NCI-H460 (cell line): ENCODE results near the gene MADCAM1. TPM values are rescaled to one million over a fixed set of nuclear protein-coding genes. Genes with fewer than 3 reads are reported as not detected.

Experiments used
- DNase-seq: peaks from one replicate; pipeline ENCODE4 v3.0.0-alpha.2; 2016; ENCODE audit warnings: low read depth; ENCODE audit errors: extremely low read depth
- total RNA-seq: library from RNA; depleted of rRNA; stranded (reverse); fragments of >200 nt; shearing (Covaris generic); gene quantifications from 2 replicates; pipeline ENCODE4 v1.2.3, GENCODE V29; 2014

The MADCAM1 gene
- total RNA-seq, 1 experiment from 2014 or later = not detected

- peak; percentile 71 for DNase-seq
Observed at GRCh38 chr19:531009-531752, 34.9 kb downstream of the MADCAM1 start.

GRCh38 chr19:531753-532560 lies 35.7 kb downstream of the MADCAM1 start, which contains the start of gene CDC34:
CDC34 (plus strand) TSS chr19:531760; CDS start chr19:531932, 172 bp downstream.
- no peak for DNase-seq

- DNase-seq = peak; percentile 40
Observed at GRCh38 chr19:532561-533363, 36.5 kb downstream of the MADCAM1 start.

GRCh38 chr19:533364-534058 lies 37.2 kb downstream of the MADCAM1 start:
- no peak for DNase-seq

GRCh38 chr19:534088-534487 lies 37.8 kb downstream of the MADCAM1 start:
- DNase-seq = no peak

GRCh38 chr19:535017-535835 lies 38.9 kb downstream of the MADCAM1 start:
- DNase-seq = no peak

- DNase-seq = no peak
Observed at GRCh38 chr19:536031-536880, 40.0 kb downstream of the MADCAM1 start.

- no peak for DNase-seq
Observed at GRCh38 chr19:536881-537404, 40.7 kb downstream of the MADCAM1 start.

GRCh38 chr19:538641-539428 lies 42.5 kb downstream of the MADCAM1 start:
- DNase-seq = no peak

- no peak for DNase-seq
Observed at GRCh38 chr19:539429-540030, 43.2 kb downstream of the MADCAM1 start.

- DNase-seq = no peak
Observed at GRCh38 chr19:540867-541637, 44.8 kb downstream of the MADCAM1 start.

- no peak for DNase-seq
Observed at GRCh38 chr19:541699-542098, 45.4 kb downstream of the MADCAM1 start.

GRCh38 chr19:542173-542866 lies 46.0 kb downstream of the MADCAM1 start:
- DNase-seq = no peak

- no peak for DNase-seq
Observed at GRCh38 chr19:543910-544608, 47.8 kb downstream of the MADCAM1 start, which contains the start of gene GZMM. GZMM (plus strand) TSS chr19:544053; CDS start chr19:544072, 19 bp downstream.

- DNase-seq = no peak
Observed at GRCh38 chr19:547117-547516, 50.8 kb downstream of the MADCAM1 start.
